T-helper 2 cell treated with Interferon-gamma antibody and Interleukin-4, amounts not matched to agents 5 μg/mL and 100 μg/mL, for 36 hours (primary cell): ENCODE measurements around the gene BCL7A.
A peak's percentile ranks its signal among the peaks of the same experiment; 100 is the strongest.

Experiments used
- DNase-seq: peaks from one replicate; pipeline ENCODE4 v3.0.0; 2021; ENCODE audit warnings: low spot score
- H3K27ac Mint-ChIP-seq: one replicate; pipeline ENCODE4 v1.8.0; 2021; ENCODE audit warnings: mild to moderate bottlenecking, mixed read lengths
- H3K27me3 Mint-ChIP-seq: one replicate; pipeline ENCODE4 v1.8.0; 2021; ENCODE audit warnings: low read depth, mixed read lengths
- H3K36me3 Mint-ChIP-seq: one replicate; pipeline ENCODE4 v1.8.0; 2021; ENCODE audit warnings: low read depth, mixed read lengths
- H3K4me1 Mint-ChIP-seq: one replicate; pipeline ENCODE4 v1.8.0; 2021; ENCODE audit warnings: low read depth, mixed read lengths
- H3K4me3 Mint-ChIP-seq: one replicate; pipeline ENCODE4 v1.8.0; 2022; ENCODE audit warnings: mild to moderate bottlenecking, moderate library complexity, mixed read lengths
- H3K9me3 Mint-ChIP-seq: one replicate; pipeline ENCODE4 v1.8.0; 2021; ENCODE audit warnings: mixed read lengths

Gene BCL7A

DNA sequence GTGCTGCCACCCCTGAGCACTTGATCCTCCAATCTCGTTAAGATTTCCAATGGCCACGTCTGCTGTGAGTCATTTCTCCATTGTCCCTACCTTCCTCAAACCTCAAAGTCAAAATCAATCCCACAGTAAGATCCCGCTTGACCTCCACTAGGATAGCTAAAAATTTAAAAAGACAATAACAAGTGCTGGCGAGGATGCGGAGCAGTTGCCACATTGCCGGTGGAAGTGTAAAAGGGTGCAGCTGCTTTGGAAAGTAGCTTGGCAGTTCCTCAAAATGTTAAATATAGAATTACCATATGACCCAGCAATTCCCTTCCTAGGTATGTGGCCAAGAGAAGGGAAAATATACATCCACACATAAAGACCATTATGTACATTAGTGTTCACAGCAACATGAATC is 9.5 kb upstream of the BCL7A start:
- DNase-seq: no peak
- Mint-ChIP-seq H3K27ac (no peak overlapping the region), H3K36me3 (no peaks in the 10 kb centered on the region), H3K27me3 (peaks cover 2% of the 10 kb centered on the region), H3K4me3 (no peak overlapping the region), H3K4me1 (peaks cover 3% of the 10 kb centered on the region), H3K9me3 (no peaks in the 10 kb centered on the region)

DNA sequence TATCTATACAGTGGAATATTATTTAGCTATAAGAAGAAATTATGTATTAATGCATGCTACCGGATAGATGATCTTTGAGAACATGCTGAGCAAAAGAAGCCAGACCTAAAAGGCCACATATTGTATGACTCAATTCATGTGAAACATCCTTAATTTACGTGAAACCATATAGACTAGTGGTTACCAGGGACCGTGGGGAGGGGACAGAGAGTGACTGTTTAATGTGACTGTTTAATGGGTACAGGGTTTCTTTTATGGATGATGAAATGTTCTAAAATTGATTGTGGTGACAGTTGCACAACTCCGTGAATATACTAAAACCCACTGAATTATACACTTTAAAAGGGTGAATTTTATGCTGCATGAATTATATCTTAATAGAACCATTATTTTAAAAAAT is 8.5 kb upstream of the BCL7A start:
- no peak for DNase-seq
- no peaks in the 10 kb centered on the region for H3K36me3 Mint-ChIP-seq
- no peak overlapping the region for H3K27ac Mint-ChIP-seq
- no peak overlapping the region for H3K4me3 Mint-ChIP-seq
- H3K4me1 Mint-ChIP-seq: no peaks in the 10 kb centered on the region
- no peaks in the 10 kb centered on the region for H3K27me3 Mint-ChIP-seq
- H3K9me3 Mint-ChIP-seq: no peaks in the 10 kb centered on the region

DNA sequence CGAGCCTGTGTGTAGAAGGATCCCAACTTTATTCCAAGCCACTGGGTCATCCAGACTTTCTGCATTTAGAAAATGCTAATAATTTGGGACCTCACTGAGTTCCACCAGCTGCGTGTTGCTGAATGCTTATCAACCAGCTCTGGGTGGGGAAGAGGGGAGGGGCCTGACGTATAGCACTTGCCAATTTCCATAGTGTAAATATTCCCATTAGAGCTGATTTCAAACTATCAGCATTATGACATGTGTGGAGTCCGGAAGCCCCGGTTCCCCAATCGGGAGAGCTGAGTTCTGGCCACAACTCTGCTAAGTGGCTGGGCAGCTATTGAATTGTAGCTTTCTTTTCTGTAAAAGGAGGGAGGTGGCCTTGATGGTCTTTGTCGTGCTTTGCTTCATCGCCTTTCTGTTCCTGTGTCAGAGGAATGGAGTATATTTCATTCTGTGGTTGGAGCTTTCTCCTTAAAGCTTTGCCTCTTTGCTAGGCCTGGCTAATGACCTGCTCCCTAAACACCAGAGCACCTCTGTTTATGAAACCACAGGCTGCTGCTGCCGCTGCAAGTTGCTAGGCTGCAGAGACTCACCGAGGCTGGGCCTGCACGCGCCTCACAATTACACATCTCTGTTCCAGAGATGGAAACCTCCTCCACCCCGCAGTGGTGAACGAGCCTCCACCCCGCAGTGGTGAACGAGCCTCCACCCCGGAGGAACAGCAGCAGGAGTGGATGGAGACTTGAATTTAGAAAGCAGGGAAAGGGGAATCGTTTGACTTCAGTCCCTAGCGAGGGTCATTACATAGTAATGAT is 7.7 kb upstream of the BCL7A start:
- Mint-ChIP-seq H3K4me3 (no peak overlapping the region), H3K36me3 (no peaks in the 10 kb centered on the region), H3K27ac (no peak overlapping the region), H3K9me3 (peaks cover 8% of the 10 kb centered on the region), H3K27me3 (peaks cover 6% of the 10 kb centered on the region), H3K4me1 (no peaks in the 10 kb centered on the region)
- no peak for DNase-seq

DNA sequence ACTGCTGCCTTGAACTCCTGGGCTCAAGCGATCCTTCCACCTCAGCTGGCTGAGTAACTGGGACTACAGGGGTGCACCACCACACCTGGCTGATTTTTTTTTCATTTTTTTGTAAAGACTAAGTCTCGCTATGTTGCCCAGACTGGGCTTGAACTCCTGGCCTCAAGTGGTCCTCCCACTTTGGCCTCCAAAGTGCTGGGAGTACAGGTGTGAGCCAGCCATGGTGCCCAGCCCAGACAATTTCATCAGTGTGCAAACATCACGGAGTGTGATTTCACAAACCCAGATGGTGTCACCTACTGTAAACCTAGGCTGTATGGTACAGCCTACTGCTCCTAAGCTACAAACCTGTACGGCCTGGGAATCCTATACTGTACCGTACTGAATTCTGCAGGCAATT is 6.9 kb upstream of the BCL7A start:
- no peaks in the 10 kb centered on the region for H3K36me3 Mint-ChIP-seq
- H3K9me3 Mint-ChIP-seq: peaks cover 13% of the 10 kb centered on the region
- H3K27ac Mint-ChIP-seq: no peak overlapping the region
- H3K27me3 Mint-ChIP-seq: peaks cover 11% of the 10 kb centered on the region
- no peak for DNase-seq
- H3K4me3 Mint-ChIP-seq: no peak overlapping the region
- H3K4me1 Mint-ChIP-seq: no peaks in the 10 kb centered on the region

DNA sequence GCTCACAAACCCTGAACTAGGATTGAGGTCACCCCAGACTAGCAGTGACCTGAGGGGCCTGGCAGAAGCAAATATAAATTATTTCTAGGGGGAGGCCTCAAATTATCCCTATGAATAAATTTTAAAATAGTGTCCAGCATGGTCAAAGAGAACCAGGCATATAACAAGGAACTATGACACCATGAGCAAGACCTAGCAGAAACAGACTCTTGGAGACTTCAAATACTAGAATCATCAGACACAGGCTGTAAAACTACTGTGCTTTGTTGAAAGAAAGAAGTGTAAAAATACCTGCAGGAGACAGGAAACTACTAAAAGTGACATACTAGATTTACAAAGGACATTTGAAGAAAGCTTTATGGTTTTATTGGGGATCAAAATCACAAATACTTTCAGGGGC is 3.2 kb upstream of the BCL7A start:
- H3K9me3 Mint-ChIP-seq: peaks cover 13% of the 10 kb centered on the region
- H3K36me3 Mint-ChIP-seq: no peaks in the 10 kb centered on the region
- H3K4me1 Mint-ChIP-seq: peaks cover 11% of the 10 kb centered on the region
- peaks cover 29% of the 10 kb centered on the region for H3K27me3 Mint-ChIP-seq
- no peak overlapping the region for H3K4me3 Mint-ChIP-seq
- H3K27ac Mint-ChIP-seq: no peak overlapping the region
- no peak for DNase-seq

DNA sequence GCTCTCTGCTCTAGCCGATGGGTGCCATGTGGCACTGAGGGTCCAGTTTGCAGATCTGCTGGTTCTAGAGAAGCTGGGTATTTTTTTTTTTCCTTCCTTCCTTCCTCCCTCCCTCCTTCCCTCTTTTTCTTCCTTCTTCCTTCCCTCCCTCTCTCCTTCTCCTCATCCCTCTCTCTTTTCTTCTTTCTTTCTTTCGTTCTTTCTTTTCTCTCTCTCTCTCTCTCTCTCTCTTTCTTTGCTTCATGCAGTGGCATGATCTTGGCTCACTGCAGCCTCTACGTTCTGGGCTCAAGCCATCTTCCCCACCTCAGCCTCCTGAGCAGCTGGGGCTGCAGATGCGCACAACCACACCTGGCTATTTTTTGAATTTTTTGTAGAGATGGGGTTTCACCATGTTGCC is 2.7 kb upstream of the BCL7A start:
- Mint-ChIP-seq H3K4me3 (no peak overlapping the region), H3K4me1 (peaks cover 11% of the 10 kb centered on the region), H3K9me3 (peaks cover 13% of the 10 kb centered on the region), H3K27ac (no peak overlapping the region), H3K27me3 (peaks cover 30% of the 10 kb centered on the region), H3K36me3 (no peaks in the 10 kb centered on the region)
- no peak for DNase-seq

DNA sequence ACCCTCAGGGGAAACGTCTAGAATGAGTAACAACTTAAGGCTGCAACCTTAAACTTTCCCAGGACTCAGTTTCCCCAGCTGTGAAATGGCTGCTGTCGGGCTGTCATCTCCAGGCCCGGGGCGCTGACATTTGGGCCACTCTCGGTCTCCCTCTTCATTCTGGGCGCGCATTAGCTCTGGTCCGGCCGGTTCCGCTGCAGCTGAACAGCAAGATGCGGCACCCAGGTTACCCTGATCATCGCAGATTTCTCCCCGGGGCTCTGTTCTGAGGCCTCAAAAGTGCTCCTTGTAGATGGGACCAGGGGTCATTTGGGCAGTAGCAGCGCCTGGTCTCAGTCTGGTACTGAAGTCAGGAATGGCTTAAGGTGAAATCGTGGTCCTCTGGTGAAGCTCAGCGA is 890 bp upstream of the BCL7A start:
- peaks cover 30% of the 10 kb centered on the region for H3K27me3 Mint-ChIP-seq
- H3K4me3 Mint-ChIP-seq: peak overlapping the region; percentile 84
- H3K36me3 Mint-ChIP-seq: no peaks in the 10 kb centered on the region
- no peak overlapping the region for H3K27ac Mint-ChIP-seq
- no peak for DNase-seq
- H3K9me3 Mint-ChIP-seq: peaks cover 13% of the 10 kb centered on the region
- H3K4me1 Mint-ChIP-seq: peaks cover 11% of the 10 kb centered on the region

DNA sequence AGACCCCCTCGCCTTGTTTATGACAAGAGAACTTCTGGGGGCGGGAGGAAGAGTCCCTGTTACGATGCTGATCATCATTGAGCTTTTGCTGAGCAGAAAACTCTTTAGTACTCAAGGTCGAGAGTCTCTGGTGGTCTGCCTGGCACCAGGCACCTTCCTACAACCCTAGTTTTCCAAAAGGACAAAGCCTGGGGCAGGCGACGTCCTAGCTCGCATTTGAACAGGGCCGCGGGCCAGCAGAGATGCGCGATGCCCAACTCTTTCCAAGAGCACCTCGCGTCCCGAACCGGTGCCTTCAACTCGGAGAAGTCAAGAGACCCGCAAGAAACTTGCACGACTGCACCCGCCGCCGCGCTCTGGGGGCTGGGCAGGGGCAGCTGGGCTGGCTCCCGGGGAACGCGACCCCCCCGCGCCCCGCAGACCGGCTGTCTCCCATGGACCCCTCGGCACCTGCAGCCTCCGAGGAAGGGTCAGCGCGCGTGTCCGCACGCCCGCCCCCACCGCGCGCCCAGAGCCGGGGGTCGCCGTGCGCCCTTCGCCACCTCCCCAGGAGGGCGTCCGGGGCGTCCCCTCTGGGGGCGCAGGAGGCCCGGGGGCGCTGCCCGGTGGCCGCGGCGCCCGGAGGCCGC is 377 bp upstream of the BCL7A start:
- no peak for DNase-seq
- Mint-ChIP-seq H3K4me1 (peaks cover 11% of the 10 kb centered on the region), H3K9me3 (peaks cover 13% of the 10 kb centered on the region), H3K36me3 (no peaks in the 10 kb centered on the region), H3K27me3 (peaks cover 30% of the 10 kb centered on the region), H3K4me3 (peak overlapping the region; percentile 84), H3K27ac (peak overlapping the region; percentile 43)

DNA sequence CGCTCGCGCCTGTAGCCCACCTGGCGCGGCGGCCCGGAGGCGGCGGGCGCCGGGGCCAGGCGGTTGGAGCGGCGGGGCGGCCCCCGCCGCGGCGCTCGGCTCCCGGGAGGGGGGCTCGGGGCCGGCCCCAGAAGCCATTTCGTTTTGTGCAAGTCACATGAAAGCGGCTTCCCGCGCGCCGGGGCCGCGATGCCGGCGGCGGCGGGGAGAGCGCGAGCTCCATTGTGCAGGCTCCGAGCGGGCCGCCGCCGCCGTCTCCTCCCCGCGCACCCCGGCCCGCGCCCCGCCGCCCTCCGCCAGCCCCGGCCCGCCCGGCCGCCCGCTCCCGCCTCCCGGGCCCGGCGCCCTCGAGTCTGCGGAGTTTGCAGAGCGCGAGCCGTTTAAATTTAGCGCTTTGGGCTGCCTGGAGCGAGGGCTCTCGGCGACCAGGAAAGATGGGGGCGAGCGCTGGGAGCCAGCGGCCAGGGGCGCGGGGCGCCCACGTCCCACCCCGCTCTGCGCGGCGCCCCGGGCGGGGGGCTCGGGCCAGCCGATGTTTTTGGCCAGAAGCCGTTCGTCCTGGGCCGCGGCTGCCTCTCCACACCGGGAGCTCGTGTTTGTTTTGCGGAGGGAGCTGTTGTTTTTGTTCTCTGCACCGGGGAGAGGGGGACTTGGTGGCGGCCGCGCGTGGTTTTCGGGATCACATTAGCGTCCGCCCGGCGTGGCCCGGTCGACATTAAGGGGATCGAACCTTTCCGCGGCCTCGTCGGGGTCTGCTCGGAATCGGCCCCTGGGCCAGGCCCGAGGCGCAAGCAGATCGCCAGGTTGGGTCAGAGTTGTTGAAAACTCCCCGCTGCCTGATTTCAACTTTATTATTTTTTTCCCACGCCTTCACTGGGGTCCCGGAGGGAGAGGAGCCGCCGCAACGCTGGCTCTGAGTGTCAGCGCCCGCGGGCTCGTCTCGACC is 982 bp downstream of the BCL7A start:
- Mint-ChIP-seq H3K27me3 (peaks cover 30% of the 10 kb centered on the region), H3K4me3 (peak overlapping the region; percentile 79), H3K36me3 (no peaks in the 10 kb centered on the region), H3K9me3 (peaks cover 13% of the 10 kb centered on the region), H3K4me1 (peaks cover 11% of the 10 kb centered on the region), H3K27ac (peak overlapping the region; percentile 35)
- DNase-seq: peak; percentile 34

DNA sequence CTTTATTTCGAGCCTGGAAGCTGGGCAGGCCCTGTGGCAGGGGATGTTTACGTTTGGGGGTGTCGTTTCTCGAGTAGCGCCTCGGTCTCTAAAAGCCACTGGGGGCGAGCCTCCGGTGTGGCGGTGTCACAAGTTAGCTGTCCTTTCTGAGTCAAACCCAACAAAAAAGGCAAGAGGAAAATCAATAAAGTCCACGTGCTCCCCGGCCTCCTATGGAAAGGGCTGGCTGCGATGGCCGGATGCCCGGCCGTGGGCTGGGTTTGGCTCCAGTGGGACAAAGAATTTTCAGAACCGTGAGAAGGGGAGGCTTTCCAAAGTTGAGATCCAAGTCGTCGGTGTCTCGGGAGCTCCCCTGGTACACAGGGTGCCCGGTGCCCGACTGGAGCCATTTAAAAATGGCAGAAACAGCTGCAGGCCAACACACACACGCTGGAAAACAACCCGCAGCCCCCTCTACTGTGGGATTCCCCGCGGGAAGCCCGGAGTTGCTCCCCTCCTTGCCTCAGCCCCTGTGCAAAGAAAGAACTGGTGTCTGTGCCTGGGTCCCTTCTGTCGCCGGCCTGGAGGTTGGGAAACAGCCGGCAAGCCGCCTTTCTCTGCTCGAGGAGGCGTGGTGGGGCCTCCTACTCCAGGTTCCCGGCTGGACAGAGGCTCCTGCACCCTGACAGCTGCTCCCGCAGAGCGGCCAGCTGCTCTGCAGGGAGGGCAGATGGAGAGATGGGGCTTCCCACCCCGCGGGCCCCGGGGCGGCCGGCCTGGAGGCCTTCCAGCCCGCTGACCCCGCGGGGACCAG is 1.9 kb downstream of the BCL7A start:
- Mint-ChIP-seq H3K4me1 (peaks cover 11% of the 10 kb centered on the region), H3K27me3 (peaks cover 28% of the 10 kb centered on the region), H3K36me3 (no peaks in the 10 kb centered on the region), H3K27ac (peak overlapping the region; percentile 35), H3K4me3 (peak overlapping the region; percentile 79), H3K9me3 (peaks cover 10% of the 10 kb centered on the region)
- DNase-seq: no peak

DNA sequence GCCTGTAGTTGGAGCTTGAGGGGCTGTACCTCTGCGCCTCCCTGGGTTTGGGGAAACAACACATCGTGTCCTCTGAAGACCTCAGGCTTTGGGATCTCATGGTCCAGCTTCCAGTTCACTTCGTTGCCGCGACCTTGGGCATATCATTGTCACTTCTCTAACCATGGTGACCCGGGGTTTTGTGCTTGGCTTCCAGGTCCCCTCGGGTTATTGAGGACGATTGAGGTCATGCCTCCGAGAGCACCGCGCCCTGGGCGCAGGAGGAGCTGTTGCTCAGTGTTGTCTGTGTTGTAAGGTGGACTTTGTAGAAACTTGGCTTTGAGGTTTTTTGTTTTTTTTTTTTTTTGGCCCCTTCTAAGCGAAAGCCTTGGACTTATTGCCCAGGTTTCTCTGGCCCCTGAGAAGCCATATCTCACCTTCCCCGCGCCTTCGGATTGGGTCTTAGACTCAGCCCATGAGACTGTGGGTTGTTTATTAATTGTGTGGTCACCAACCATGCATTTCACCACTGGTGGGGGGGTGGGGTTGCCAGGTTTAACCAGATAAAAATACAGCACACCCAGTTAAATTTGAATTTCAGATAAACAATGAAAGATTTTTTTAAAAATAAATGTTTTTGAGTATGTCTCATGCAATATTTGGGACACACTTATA is 2.6 kb downstream of the BCL7A start:
- peaks cover 3% of the 10 kb centered on the region for H3K9me3 Mint-ChIP-seq
- H3K27me3 Mint-ChIP-seq: peaks cover 22% of the 10 kb centered on the region
- H3K4me1 Mint-ChIP-seq: peaks cover 11% of the 10 kb centered on the region
- H3K4me3 Mint-ChIP-seq: no peak overlapping the region
- H3K36me3 Mint-ChIP-seq: no peaks in the 10 kb centered on the region
- no peak overlapping the region for H3K27ac Mint-ChIP-seq
- DNase-seq: no peak

DNA sequence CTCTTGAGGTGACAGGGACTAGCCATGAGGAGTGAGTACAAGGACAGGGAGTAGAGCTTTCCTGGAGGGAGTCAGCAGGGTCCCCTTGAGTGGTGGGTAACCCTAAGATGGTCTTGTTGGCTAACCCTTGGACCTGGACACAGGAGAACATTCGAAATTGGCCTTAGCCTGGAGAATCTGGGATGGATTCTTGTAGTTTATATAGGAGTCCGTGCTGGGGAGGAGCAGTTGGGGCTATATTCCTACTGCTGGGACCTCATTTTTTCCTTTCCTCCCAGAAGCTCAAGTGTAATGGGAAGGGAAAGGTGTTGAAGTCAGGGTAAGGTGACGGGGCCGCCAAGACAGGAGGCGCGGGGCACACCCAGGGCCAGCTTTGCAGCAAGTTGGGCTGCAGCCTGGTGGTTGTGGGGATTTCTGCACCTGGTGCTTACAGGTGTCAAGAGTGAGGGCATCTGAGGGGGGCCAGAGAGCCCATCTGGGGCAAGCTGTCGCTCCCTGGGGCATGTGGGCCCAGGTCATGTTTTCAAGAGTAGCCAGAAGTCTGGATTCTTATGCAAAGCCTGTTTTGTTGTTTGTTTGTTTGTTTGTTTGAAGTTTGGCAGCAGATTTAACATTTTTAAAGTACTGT is 5.1 kb downstream of the BCL7A start:
- Mint-ChIP-seq H3K27me3 (peaks cover 6% of the 10 kb centered on the region), H3K4me1 (peaks cover 4% of the 10 kb centered on the region), H3K36me3 (no peaks in the 10 kb centered on the region), H3K27ac (no peak overlapping the region), H3K4me3 (no peak overlapping the region), H3K9me3 (no peaks in the 10 kb centered on the region)
- no peak for DNase-seq
